CD4-positive, alpha-beta T cell treated with Interleukin-21 for 1 hour (primary cell): ENCODE results near the gene ZNF512.
"Not testable (repeated sequence)": the region's sequence is repeated elsewhere in the genome, so short reads cannot be mapped to it uniquely, and the experiment has no call there.

Experiments
- DNase-seq: peaks from one replicate; pipeline ENCODE4 v3.0.0-alpha.2; 2020

The ZNF512 gene, protein sequence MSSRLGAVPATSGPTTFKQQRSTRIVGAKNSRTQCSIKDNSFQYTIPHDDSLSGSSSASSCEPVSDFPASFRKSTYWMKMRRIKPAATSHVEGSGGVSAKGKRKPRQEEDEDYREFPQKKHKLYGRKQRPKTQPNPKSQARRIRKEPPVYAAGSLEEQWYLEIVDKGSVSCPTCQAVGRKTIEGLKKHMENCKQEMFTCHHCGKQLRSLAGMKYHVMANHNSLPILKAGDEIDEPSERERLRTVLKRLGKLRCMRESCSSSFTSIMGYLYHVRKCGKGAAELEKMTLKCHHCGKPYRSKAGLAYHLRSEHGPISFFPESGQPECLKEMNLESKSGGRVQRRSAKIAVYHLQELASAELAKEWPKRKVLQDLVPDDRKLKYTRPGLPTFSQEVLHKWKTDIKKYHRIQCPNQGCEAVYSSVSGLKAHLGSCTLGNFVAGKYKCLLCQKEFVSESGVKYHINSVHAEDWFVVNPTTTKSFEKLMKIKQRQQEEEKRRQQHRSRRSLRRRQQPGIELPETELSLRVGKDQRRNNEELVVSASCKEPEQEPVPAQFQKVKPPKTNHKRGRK

DNA sequence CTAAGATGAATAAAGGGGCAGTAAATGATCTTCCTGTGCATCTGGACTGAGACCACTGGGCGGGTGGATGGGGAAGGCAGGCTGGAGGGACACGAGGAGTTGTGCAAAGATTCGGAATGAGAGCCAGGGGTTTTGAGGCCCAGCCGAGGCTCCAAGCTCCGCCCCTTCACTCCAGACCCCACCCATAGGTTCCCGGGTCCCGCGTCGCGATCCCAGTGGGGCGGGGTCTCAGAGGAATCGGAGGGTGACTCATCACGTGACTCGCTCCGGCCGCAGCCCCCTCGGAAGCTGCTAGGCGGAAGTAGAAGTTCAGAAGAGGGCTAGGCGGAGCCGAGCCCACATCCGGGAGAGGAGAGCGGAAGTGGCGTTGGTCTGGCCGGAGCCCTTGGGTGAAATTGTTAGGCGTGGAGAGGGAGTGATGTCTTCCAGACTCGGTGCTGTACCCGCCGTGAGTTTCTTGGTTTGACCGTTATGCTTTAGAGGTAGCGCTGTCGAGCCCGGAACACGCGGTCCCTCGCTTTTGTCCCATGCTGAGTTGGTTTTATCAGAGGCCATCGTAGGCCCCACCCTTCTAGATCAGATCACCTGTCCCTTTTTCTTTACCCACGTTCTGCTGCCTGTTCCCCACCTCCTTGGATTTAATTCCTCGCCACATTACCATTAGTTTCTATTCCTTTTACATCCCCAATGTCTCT, at the start of gene ZNF512:
TSS of gene ZNF512 (plus strand) at position 348 of the 695 bp plus-strand sequence. CDS start at position 419, 71 bp downstream.
- peak; percentile 88 for DNase-seq

DNA sequence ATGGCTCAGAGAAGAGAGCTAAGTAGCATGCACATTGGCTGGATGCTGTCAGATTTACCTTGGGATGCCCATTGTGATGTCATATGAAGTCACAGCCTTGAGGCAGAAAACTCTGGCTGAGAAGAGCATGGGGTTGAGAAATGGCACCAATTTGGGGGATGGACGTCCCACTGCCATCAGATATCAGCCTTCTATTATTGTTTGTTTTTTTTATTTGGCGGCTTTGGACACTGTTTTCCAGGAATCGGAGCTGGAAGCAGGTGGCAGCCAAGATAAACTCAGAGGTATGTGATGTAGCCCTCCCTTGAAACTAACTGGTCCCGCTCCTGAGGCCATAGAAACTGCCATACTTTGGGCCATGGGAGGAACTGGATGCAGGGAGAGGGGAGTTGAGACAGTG, 45.6 kb upstream of the ZNF512 start:
- no peak for DNase-seq

DNA sequence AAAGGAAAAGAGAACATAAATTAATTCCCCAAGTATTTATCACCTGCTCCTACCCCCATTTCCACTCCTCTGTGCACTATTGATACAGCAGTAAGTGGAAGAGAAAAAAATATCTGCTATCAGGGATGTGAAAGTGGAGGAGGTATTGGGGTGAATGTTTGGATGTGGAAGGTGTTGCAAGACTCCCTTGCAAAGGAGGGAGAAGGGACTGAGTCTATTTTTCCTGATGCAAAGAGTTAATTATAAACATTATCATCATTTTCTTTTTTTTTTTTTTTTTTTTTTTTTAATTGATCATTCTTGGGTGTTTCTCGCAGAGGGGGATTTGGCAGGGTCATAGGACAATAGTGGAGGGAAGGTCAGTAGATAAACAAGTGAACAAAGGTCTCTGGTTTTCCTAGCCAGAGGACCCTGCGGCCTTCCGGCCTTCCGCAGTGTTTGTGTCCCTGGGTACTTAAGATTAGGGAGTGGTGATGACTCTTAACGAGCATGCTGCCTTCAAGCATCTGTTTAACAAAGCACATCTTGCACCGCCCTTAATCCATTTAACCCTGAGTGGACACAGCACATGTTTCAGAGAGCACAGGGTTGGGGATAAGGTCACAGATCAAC, 43.9 kb upstream of the ZNF512 start:
- not testable (repeated sequence) for DNase-seq

DNA sequence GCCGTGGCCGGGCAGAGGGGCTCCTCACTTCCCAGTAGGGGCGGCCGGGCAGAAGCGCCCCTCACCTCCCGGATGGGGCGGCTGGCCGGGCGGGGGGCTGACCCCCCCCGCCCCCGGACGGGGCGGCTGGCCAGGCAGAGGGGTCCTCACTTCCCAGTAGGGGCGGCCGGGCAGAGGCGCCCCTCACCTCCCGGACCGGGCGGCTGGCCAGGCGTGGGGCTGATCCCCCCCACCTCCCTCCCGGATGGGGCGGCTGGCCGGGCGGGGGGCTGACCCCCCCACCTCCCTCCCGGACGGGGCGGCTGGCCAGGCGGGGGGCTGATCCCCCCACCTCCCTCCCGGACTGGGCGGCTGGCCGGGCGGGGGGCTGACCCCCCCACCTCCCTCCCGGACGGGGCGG, 43.2 kb upstream of the ZNF512 start:
- not testable (repeated sequence) for DNase-seq

DNA sequence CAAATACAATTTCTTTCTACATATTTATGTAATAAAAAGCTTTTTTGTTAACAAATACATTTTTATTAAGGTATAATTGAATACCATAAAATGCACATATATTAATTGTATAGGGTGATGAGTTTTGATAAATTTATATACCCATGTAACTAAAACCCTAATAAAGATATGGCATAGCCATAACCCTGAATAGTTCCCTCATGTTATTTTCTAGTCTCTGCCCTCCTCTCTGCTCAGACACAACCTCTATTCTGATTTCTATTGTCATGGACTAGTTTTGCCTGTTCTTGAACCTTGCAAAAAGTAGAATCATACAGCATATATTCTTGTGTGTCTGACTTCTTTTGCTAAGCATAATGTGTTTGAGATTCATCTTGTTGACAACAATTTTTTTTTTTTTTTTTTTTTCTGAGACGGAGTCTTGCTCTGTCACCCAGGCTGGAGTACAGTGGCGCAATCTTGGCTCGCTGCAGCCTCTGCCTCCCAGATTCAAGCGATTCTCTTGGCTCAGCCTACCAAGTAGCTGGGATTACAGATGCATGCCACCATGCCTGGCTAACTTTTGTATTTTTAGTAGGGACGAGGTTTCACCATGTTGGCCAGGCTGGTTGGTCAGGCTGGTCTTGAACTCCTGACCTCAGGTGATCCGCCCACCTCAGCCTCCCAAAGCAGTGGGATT, 38.6 kb upstream of the ZNF512 start:
- DNase-seq: no peak

DNA sequence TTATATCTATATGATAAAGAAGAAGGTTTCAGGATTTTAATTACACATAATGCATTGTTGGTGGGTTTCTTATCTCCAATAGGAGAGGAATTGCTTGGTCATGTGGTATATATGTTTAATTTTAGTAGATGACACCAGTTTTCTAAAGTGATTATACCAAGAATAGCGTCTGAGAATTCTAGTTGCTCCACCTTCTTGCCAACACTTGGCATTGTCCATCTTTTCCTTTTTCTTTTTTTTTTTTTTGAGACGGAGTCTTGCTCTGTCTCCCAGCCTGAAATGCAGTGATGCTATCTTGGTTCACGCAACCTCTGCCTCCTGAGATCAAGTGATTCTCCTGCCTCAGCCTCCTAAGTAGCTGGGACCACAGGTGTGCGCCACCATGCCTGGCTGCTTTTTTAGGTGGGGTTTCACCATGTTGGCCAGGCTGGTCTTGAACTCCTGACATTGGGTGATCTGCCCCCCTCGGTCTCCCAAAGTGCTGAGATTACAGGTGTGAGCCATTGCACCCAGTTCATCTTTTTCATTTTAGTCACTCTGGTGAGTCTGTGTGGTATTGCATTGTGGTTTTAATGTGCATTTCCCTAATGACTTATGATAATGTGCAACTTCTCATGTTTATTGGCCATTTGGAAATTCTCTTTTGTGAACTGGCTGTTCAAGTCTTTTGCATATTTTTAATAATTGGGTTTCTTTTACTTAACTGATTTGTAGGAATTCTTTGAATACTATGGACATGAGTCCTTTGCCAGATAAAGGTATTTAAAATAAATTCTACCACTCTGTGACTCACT, 37.3 kb upstream of the ZNF512 start:
- no peak for DNase-seq

DNA sequence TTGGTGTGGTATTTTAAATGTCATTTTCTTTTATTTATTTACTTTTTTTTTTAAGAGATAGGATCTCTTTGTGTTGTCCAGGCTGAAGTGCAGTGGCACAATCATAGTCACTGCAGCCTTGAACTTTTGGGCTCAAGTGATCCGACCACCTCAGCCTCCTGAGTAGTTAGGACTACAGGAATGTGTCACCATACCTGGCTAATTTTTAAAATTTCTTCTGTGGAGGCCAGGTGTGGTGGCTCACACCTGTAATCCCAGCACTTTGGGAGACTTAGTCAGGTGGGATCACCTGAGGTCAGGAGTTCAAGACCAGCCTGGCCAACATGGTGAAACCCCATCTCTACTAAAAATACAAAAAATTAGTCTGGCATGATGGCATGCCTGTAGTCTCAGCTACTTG, 33.5 kb upstream of the ZNF512 start:
- DNase-seq: no peak

DNA sequence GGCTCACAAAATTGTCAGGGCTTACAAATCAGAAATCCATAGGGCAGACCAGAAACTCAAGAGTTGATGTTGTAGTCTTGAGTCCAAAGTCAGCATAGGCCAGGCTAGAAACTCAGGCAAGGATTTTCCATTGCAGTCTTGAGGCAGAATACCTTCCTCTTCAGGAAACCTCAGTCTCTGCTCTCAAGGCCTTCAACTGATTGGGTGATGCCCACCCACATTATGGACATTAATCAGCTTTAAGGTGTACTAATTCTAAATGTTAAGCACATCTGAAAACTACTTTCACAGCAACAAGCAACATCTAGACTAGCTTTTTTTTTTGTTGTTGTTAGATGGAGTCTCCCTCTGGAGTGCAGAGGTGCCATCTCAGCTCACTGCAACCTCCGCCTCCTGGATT, 31.3 kb upstream of the ZNF512 start:
- no peak for DNase-seq

DNA sequence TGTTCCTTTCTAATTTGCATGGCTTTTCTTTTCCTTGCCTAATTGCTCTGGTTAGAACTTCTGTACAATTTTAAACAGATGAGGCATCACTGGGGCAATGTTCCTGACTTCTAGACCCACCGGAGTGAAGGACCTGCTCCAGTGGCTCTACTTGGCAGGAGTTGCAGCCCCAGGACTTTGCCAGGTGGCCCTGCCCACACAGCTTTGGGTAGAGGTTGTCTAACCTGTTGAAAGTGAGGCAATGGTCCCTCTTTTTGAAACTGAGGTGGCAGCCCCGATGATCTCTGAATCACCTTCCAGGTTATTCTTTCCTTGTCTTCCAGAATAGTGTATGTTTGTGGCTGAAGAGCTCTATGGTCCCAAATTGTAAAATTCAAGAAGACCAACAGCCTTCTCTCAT, 29.9 kb upstream of the ZNF512 start:
- DNase-seq: no peak

DNA sequence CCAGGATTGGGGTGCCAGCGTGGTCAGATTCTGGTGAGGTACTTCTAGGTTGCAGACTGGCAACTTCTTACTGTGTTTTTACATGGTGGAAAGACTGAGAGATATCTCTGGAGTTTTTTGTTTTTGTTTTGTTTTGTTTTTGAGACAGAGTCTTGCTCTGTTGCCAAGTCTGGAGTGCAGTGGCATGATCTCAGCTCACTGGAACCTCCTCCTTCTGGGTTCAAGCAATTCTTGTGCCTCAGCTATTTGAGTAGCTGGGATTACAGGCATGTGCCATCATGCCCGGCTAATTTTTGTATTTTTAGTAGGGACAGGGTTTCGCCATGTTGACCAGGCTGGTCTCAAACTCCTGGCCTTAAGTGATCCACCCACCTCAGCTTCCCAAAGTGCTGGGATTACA, 28.4 kb upstream of the ZNF512 start:
- DNase-seq: not testable (repeated sequence)

DNA sequence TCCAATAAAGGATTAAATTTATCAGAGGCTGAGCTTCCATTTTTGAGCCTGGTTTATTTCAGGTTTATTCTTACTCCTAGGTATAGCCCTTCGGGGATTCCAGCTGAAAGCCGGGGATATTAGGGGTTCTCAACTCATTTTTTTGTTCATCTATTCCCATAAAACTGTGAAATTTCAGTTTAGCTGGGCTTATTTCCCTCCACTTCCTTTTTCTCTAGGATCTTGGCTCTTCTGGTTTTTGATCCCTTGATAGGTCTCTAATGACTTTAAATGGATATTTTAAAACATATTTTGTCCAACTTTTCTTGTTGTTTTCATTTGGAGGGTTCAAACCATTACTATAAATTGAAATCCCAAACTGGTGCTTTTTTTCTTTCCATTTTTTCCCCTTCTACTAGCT, 23.6 kb upstream of the ZNF512 start:
- DNase-seq: no peak

DNA sequence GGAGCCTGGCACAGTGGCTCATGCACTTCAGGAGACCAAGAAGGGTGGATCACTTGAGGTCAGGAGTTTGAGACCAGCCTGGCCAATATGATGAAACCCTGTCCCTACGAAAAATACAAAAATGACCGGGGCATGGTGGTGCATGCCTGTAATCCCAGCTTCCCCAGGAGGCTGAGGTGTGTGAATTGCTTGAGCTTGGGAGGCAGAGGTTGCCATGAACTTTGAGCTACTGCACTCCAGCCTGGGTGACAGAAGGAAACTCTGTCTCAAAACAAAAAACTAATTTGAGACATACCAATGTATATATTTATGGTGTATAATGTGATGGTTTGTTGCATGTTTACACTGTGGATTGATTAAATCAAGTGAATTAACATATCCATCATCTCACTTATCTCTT, 21.8 kb upstream of the ZNF512 start:
- DNase-seq: no peak

DNA sequence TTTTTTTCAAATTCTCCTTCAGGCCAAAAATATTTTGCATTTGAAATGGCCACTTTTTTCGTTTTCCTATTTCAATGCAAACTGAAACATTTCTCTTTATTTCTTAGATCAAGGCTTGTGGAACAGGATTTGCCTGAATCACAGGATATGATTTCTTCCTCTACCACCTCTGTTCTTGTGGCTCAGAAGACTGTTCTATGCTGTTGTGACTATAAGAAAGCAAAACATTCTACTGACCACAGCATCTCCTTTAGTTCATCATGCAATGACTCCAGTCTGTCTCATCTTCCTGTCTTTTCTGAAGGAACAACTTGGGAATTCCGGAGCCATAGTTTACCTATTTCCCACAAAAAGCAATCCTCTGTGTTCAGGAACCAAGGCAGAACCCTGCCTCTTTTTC, 16.2 kb upstream of the ZNF512 start:
- no peak for DNase-seq

DNA sequence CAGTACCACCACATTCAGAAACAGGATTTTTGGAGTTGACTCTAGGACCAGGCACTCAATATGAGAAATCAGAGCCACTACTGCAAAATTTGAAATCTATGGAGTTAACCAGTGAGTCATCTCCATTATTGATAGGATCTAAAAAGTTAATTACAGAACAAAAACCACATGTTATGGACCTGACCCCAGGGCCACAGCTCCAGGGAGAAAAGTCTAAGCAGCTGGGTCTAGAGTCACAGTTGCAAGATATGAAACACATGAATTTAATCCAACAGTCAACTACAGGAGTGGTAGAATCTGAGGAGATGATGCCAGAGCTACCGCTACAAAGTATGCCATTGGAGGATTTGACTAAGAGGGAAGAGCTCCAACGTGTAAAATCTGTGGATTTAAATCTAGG, 13.4 kb upstream of the ZNF512 start:
- DNase-seq: no peak

DNA sequence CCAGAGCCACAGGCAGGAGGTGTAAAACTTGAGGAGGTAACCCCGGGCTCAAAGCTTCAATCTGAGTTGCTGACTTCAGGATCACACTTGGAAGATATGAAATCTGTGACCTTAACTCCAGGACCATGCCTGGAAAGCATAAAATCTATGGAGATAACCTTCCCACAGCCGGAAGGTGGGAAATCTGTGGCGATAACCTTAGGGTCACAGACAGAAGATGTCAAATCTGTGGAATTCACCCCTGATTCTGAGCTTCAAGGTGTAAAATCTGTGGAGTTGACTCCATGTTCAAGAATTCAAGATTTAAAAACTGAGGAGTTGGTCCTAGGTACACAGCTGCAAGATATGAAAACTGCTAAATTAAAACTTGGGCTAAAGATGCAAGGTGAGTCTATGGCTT, 11.6 kb upstream of the ZNF512 start:
- DNase-seq: no peak

DNA sequence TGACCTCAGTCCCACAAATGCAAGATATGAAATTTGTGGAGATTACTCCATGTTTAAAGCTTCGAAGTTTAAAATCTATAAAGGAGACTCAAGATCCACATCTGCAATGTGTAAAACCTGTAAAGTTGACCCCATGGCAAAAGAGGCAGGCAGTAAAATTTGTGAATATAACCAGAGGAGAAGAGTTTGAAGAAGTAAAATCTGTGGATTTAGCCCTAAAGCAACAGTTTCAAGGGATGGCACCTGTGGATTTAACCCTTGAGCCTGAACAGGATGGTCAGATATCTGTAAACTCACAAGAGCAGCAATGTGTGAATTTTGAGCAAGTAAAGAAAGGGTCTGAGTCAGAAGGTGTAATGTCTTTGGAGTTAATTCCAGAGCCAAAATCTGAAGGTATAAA, 11.2 kb upstream of the ZNF512 start:
- no peak for DNase-seq

DNA sequence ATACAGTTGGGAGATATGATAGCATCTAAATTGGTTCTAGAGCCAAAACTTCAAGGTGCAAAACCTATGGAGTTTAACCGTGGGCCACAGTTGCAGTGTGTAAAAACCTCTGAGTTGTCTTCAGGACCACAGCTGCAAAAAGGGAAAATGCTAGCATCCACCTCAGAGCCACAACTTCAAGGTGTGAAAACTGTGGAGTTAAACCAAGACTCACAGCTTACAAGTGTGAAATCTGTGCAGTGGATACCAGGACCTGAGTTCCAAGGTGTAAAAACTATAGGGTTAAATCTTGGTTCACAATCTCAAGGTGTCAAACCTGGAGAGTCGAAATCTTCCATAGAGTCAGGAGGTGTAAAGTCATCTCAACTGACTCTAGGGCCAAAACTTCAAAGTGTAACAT, 10.4 kb upstream of the ZNF512 start:
- peak; percentile 26 for DNase-seq

DNA sequence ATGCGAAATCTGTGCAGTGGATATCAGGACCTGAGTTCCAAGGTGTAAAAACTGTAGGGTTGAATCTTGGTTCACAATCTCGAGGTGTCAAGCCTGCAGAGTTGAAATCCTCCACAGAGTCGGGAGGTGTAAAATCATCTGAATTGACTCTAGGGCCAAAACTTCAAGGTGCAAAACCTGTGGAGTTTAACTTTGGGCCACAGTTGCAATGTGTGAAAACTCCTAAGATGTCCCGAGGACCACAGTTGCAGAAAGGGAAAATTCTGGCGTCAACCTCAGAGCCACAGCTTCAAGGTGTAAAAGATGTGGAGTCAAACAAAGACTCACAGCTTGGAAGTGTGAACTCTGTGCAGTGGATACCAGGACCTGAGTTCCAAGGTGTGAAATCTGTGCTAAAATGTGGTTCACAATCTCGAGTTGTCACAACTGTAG, 9.8 kb upstream of the ZNF512 start:
- peak; percentile 19 for DNase-seq

DNA sequence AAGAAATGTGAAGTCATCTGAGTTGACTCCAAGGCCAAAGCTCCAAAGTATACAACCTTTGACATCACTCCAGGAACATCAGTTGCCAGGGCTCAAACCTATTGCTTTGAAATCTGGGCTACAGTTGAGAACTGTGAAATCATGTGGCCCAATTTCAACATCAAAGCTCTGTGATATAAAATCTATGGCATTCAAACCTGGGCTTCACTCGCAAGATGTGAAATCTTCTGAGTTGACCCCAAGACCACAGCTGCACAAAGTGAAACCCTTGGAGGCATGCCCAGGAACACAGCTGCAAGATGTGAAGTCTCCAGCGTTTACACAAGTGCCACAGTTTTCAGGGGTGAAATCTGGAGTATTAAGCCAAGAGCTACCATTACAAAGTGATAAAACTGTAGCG, 9.4 kb upstream of the ZNF512 start:
- no peak for DNase-seq

DNA sequence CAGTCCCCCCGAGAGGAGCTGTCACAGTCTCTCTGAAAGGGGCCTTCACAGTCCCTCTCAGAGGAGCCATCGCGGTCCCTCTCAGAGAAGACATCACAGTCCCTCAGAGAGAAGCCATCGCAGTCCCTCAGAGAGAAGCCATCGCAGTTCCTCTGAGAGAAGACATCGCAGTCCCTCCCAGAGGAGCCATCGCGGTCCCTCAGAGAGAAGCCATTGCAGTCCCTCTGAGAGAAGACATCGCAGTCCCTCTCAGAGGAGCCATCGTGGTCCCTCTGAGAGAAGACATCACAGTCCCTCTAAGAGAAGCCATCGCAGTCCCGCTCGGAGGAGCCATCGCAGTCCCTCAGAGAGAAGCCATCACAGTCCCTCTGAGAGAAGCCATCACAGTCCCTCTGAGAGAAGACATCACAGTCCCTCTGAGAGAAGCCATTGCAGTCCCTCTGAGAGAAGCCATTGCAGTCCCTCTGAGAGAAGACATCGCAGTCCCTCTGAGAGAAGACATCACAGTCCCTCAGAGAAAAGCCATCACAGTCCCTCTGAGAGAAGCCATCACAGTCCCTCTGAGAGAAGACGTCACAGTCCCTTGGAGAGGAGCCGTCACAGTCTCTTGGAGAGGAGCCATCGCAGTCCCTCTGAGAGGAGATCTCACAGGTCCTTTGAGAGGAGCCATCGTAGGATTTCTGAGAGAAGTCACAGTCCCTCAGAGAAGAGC, 1.3 kb upstream of the ZNF512 start:
- DNase-seq: no peak

DNA sequence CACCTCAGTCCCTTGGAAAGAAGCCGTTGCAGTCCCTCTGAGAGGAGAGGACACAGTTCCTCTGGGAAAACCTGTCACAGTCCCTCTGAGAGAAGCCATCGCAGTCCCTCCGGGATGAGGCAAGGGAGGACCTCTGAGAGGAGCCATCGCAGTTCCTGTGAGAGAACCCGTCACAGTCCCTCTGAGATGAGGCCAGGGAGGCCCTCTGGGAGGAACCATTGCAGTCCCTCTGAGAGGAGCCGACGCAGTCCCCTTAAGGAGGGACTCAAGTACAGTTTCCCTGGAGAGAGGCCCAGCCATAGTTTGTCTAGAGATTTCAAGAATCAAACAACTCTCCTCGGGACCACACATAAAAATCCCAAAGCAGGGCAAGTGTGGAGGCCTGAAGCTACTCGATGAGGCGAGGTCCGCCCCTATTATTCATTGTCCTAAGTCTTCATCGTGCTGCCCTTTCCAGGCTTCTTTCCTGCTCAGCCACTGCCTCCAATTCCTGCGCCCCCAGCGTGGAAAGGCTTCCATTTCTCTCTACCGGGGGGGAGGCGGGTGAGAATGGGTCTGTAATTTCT, 630 bp upstream of the ZNF512 start:
- DNase-seq: no peak
